SK-N-SH (cell line): ENCODE data around the gene ZC3H12A. TPM values are rescaled to one million over a fixed set of nuclear protein-coding genes. Genes with fewer than 3 reads are reported as not detected.

ENCODE experiments used
- CTCF ChIA-PET: fragments of 300-600, 350-600 bp; formaldehyde crosslinking; extraction: SDS; loops from one replicate; lab custom pipeline; 2021; lab: Yijun Ruan, JAX
- POLR2A ChIA-PET: fragments of 350-600 bp; sonication (Branson Sonifier 250); formaldehyde crosslinking; extraction: SDS; loops from one replicate; lab custom pipeline; 2020; ENCODE audit warnings: antibody characterized with exemption, inconsistent platforms; lab: Yijun Ruan, JAX
- DNase-seq: peaks from one replicate; pipeline ENCODE4 v3.0.0; 2012
- H2AFZ ChIP-seq: fragments of 200-600 bp; sonication (generic); 2 replicates; pipeline ENCODE4 v1.8.1; 2016; ENCODE audit warnings: antibody characterized with exemption, mild to moderate bottlenecking, low read depth
- H3F3A ChIP-seq: fragments of 200-600 bp; sonication (generic); replicated peaks from 2 replicates; pipeline ENCODE3; 2016; ENCODE audit warnings: antibody characterized with exemption, mild to moderate bottlenecking; ENCODE audit not compliant: insufficient read depth
- H3K27ac ChIP-seq, 2 experiments: fragments of 200-500 bp in 1 of 2; fragments of 200-600 bp in 1 of 2; sonication (Bioruptor generic) in 1 of 2; sonication (generic), shearing (Covaris generic) in 1 of 2; 2 replicates each; pipeline versions ENCODE4 v1.5.1 to v1.6.1; 2014 to 2016; ENCODE audit warnings: low read depth in 2 of 2, inconsistent platforms in 1 of 2, low read length in 1 of 2, mild to moderate bottlenecking in 1 of 2, mixed read lengths in 1 of 2
- H3K27me3 ChIP-seq: fragments of 200-600 bp; sonication (generic), shearing (Covaris generic); 2 replicates; pipeline ENCODE4 v1.6.1; 2016; ENCODE audit warnings: mixed run types; ENCODE audit not compliant: insufficient read depth
- H3K36me3 ChIP-seq, 2 experiments: fragments of 200-500 bp in 1 of 2; fragments of 200-600 bp in 1 of 2; sonication (Bioruptor generic) in 1 of 2; sonication (generic) in 1 of 2; replicated peaks in 1 of 2; 2 replicates each; pipeline versions ENCODE3 to v1.5.1; 2014 to 2016; ENCODE audit warnings: low read length in 1 of 2, mild to moderate bottlenecking in 1 of 2; ENCODE audit not compliant: insufficient read depth in 2 of 2, control insufficient read depth in 1 of 2
- H3K4me1 ChIP-seq, 2 experiments: fragments of 200-500 bp in 1 of 2; fragments of 200-600 bp in 1 of 2; sonication (Bioruptor generic) in 1 of 2; sonication (generic), shearing (Covaris generic) in 1 of 2; 2 replicates each; pipeline versions ENCODE4 v1.5.1 to v1.6.1; 2014 to 2016; ENCODE audit warnings: low read depth in 1 of 2, low read length in 1 of 2, mixed run types in 1 of 2; ENCODE audit not compliant: insufficient read depth in 2 of 2, control insufficient read depth in 1 of 2
- H3K4me2 ChIP-seq: fragments of 200-600 bp; sonication (generic), shearing (Covaris generic); 2 replicates; pipeline ENCODE4 v1.6.1; 2017; ENCODE audit warnings: mixed run types
- H3K4me3 ChIP-seq, 2 experiments: fragments of 200-500 bp in 1 of 2; fragments of 200-600 bp in 1 of 2; sonication (Bioruptor generic) in 1 of 2; sonication (generic), shearing (Covaris generic) in 1 of 2; 2 replicates each; pipeline versions ENCODE4 v1.5.1 to v1.8.1; 2014 to 2016; ENCODE audit warnings: low read depth in 2 of 2, inconsistent platforms in 1 of 2, low read length in 1 of 2, mild to moderate bottlenecking in 1 of 2, mixed read lengths in 1 of 2, moderate library complexity in 1 of 2
- H3K79me2 ChIP-seq: fragments of 200-600 bp; sonication (generic); 2 replicates; pipeline ENCODE4 v1.8.1; 2017; ENCODE audit warnings: mild to moderate bottlenecking; ENCODE audit not compliant: insufficient read depth
- H3K9ac ChIP-seq: fragments of 200-600 bp; sonication (generic); 2 replicates; pipeline ENCODE4 v1.6.1; 2017; ENCODE audit warnings: mixed run types
- H3K9me2 ChIP-seq: fragments of 200-600 bp; sonication (generic); 2 replicates; pipeline ENCODE4 v1.6.1; 2017; ENCODE audit warnings: mixed run types
- H3K9me3 ChIP-seq: fragments of 200-600 bp; sonication (generic); 2 replicates; pipeline ENCODE4 v1.6.1; 2017; ENCODE audit warnings: mixed run types, mild to moderate bottlenecking, moderate library complexity
- H4K20me1 ChIP-seq: fragments of 200-600 bp; sonication (generic); 2 replicates; pipeline ENCODE4 v1.6.1; 2017; ENCODE audit warnings: mild to moderate bottlenecking, mixed run types; ENCODE audit not compliant: insufficient read depth
- EZH2phosphoT487 ChIP-seq: fragments of 200-600 bp; sonication (generic); IDR thresholded peaks from 2 replicates; pipeline ENCODE4 v1.6.1; 2017; ENCODE audit warnings: low read depth, mixed run types, mild to moderate bottlenecking, antibody characterized with exemption, moderate library complexity, borderline replicate concordance
- FOXM1 ChIP-seq: IDR thresholded peaks from 2 replicates; pipeline ENCODE4 v1.4.0; 2012; ENCODE audit warnings: low read depth, mild to moderate bottlenecking
- GABPA ChIP-seq: IDR thresholded peaks from 2 replicates; pipeline ENCODE4 v1.4.0; 2012; ENCODE audit warnings: low read depth, mild to moderate bottlenecking
- NFIC ChIP-seq: IDR thresholded peaks from 2 replicates; pipeline ENCODE4 v1.4.0; 2012; ENCODE audit warnings: borderline replicate concordance
- NRF1 ChIP-seq: IDR thresholded peaks from 2 replicates; pipeline ENCODE4 v1.6.1; 2012; ENCODE audit warnings: low read depth, mild to moderate bottlenecking, low read length
- PBX3 ChIP-seq: IDR thresholded peaks from 2 replicates; pipeline ENCODE4; 2012
- POLR2AphosphoS5 ChIP-seq: IDR thresholded peaks from 2 replicates; pipeline ENCODE4 v1.6.1; 2012; ENCODE audit warnings: low read depth, low read length
- RAD21 ChIP-seq: IDR thresholded peaks from 2 replicates; pipeline ENCODE4 v1.6.1; 2012; ENCODE audit warnings: mild to moderate bottlenecking, low read length
- RCOR1 ChIP-seq: fragments of 150-350 bp; IDR thresholded peaks from 2 replicates; pipeline ENCODE4 v1.6.1; 2017; ENCODE audit warnings: antibody characterized with exemption, low read length
- RFX5 ChIP-seq: IDR thresholded peaks from 2 replicates; pipeline ENCODE4 v1.6.1; 2012; ENCODE audit warnings: mild to moderate bottlenecking, improper control_type of control experiment, low read length
- RXRA ChIP-seq: IDR thresholded peaks from 2 replicates; pipeline ENCODE4 v1.4.0; 2012; ENCODE audit warnings: low read depth, mild to moderate bottlenecking, borderline replicate concordance
- SIN3A ChIP-seq: IDR thresholded peaks from 2 replicates; pipeline ENCODE4 v1.6.1; 2012; ENCODE audit warnings: low read depth, mild to moderate bottlenecking, low read length, moderate library complexity, borderline replicate concordance
- SMC3 ChIP-seq: IDR thresholded peaks from 2 replicates; pipeline ENCODE4 v1.6.1; 2012; ENCODE audit warnings: low read depth, low read length, improper control_type of control experiment
- TCF12 ChIP-seq: IDR thresholded peaks from 2 replicates; pipeline ENCODE4 v1.4.0; 2012
- TEAD4 ChIP-seq: IDR thresholded peaks from 2 replicates; pipeline ENCODE4 v1.4.0; 2012; ENCODE audit warnings: mild to moderate bottlenecking, borderline replicate concordance; ENCODE audit not compliant: insufficient read depth
- WGBS: methylation state at CpG from one replicate; pipeline ENCODE4 v1.1.6; 2017; ENCODE audit warnings: low lambda C conversion rate; 5-methylcytosine and 5-hydroxymethylcytosine counted together
- polyA plus RNA-seq, 3 experiments: library from polyadenylated mRNA; depleted of rRNA; stranded (reverse); fragments of >200 nt; gene quantifications; 2 replicates each; pipeline ENCODE4 v1.2.3, GENCODE V29; 2012

Gene ZC3H12A
- polyA plus RNA-seq, 1 of the 3 experiments (the other 2 are of a cell fraction), result 8.9 TPM

- H2AFZ ChIP-seq, result no peak overlapping the region
Measured at GRCh38 chr1:37438869-37439343, 35.5 kb upstream of the ZC3H12A start.

DNA sequence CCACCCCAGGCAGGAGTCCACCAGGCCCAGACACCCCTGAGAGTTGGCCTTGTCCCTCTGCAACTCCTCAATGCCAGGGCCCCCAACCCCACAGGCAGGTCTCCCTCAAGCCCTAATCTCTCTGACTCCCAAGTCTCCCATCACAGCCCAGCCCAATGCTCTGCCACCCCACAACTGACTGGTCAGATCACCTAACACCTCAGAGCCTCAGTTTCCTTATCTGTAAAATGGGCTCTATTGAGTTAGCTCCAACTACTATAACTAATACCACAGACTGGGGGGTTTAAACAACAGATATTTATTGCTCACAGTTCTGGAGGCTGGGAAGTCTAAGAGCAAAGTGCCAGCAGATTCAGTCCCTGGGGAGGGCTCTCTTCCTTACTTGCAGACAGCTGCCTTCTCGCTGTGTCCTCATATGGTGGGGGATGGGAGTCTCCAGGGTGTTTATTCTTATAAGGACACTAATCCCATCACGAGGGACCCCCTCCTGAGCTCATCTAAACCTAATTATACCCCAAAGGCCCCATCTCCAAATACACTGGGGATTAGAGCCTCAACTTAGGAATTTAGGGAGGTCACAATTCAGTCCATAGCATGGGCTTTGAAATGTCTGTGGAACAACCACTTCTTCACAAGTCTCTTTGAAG lies 34.9 kb upstream of the ZC3H12A start:
- no peaks in the 10 kb centered on the region for H3K4me1 ChIP-seq
- ChIA-PET POLR2A (no interaction called here), CTCF (interaction anchor here (1.1 to 6.0 kb wide), 6 partner anchors 9 to 863 kb away, joined by 3 to 31 read pairs (median 6); no protein-coding TSS in a partner anchor)
- no peak overlapping the region for H2AFZ ChIP-seq
- no peak overlapping the region for H3K9ac ChIP-seq
- H3K79me2 ChIP-seq, result no peaks in the 10 kb centered on the region
- no peaks in the 10 kb centered on the region for H4K20me1 ChIP-seq
- no peak for DNase-seq
- no peaks in the 10 kb centered on the region for H3K9me3 ChIP-seq
- H3K4me3 ChIP-seq, result no peak overlapping the region
- 50% methylated on average over 2 of the region's 2 CpGs for WGBS
- no peak overlapping the region for H3K4me2 ChIP-seq
- H3K9me2 ChIP-seq, result no peaks in the 10 kb centered on the region
- peaks cover 15% of the 10 kb centered on the region; the same call in 1 of the 2 replicates for H3K27me3 ChIP-seq
- H3K27ac ChIP-seq, result no peak overlapping the region
- no peak for TF ChIP-seq RXRA
- TF ChIP-seq, all 33 proteins: peak for 0
- H3K36me3 ChIP-seq, result no peaks in the 10 kb centered on the region
- no peaks in the 10 kb centered on the region for H3F3A ChIP-seq

More at GRCh38 chr1:37438869-37439343, 35.5 kb upstream of the ZC3H12A start:
- H3K9me2 ChIP-seq, result no peaks in the 10 kb centered on the region
- H3K36me3 ChIP-seq, result no peaks in the 10 kb centered on the region
- H3K4me3 ChIP-seq, result no peak overlapping the region
- ChIA-PET CTCF (interaction anchor here (1.1 to 6.0 kb wide), 6 partner anchors 9 to 863 kb away, joined by 3 to 31 read pairs (median 6); no protein-coding TSS in a partner anchor), POLR2A (no interaction called here)
- H3K27ac ChIP-seq, result no peak overlapping the region
- H3K27me3 ChIP-seq, result peaks cover 15% of the 10 kb centered on the region; the same call in 1 of the 2 replicates
- TF ChIP-seq NRF1, result no peak
- TF ChIP-seq TCF12, result no peak
- no peak for TF ChIP-seq POLR2AphosphoS5
- no peak for TF ChIP-seq FOXM1
- no peak for TF ChIP-seq GABPA
- TF ChIP-seq RAD21, result no peak
- no peak for TF ChIP-seq SMC3
- no peak for TF ChIP-seq PBX3
- no peak for TF ChIP-seq TEAD4
- no peak for TF ChIP-seq EZH2phosphoT487
- no peak for TF ChIP-seq SIN3A
- TF ChIP-seq RCOR1, result no peak
- TF ChIP-seq RFX5, result no peak
- TF ChIP-seq NFIC, result no peak
- no peak overlapping the region for H3K9ac ChIP-seq
- no peaks in the 10 kb centered on the region for H3K9me3 ChIP-seq
- DNase-seq, result no peak
- H4K20me1 ChIP-seq, result no peaks in the 10 kb centered on the region
- H3K79me2 ChIP-seq, result no peaks in the 10 kb centered on the region
- no peak overlapping the region for H3K4me2 ChIP-seq
- no peaks in the 10 kb centered on the region for H3F3A ChIP-seq
- WGBS, result 41% methylated on average over 4 of the region's 4 CpGs
- no peaks in the 10 kb centered on the region for H3K4me1 ChIP-seq
